Neutrophil (primary cell): Measurements from ENCODE around the gene DNAH9.

Experiments
- H3K27ac ChIP-seq: fragments of 200-600 bp; sonication (generic); 2 replicates; pipeline ENCODE4 v1.5.1; 2016; ENCODE audit warnings: mild to moderate bottlenecking, moderate library complexity
- H3K27me3 ChIP-seq: fragments of 200-600 bp; sonication (generic); 2 replicates; pipeline ENCODE4 v1.6.0; 2016; ENCODE audit warnings: mild to moderate bottlenecking
- H3K36me3 ChIP-seq: fragments of 200-600 bp; sonication (generic); 2 replicates; pipeline ENCODE4 v1.5.1; 2017
- H3K4me1 ChIP-seq, 2 experiments: fragments of 200-600 bp in 1 of 2; sonication (generic) in 1 of 2; 1 replicate in 1 of 2; 2 replicates in 1 of 2; pipeline versions ENCODE4 v1.5.1 to v1.6.1; 2013 to 2016; ENCODE audit warnings: low read depth in 1 of 2, low read length in 1 of 2, mild to moderate bottlenecking in 1 of 2, moderate library complexity in 1 of 2; ENCODE audit not compliant: control insufficient read depth in 1 of 2, insufficient read depth in 1 of 2
- H3K4me3 ChIP-seq, 2 experiments: fragments of 200-600 bp in 1 of 2; sonication (generic) in 1 of 2; 1 replicate in 1 of 2; 2 replicates in 1 of 2; pipeline ENCODE4 v1.5.1; 2013 to 2016; ENCODE audit warnings: low read depth in 1 of 2, low read length in 1 of 2, mild to moderate bottlenecking in 1 of 2, moderate library complexity in 1 of 2
- H3K9me3 ChIP-seq: fragments of 200-600 bp; sonication (generic); 2 replicates; pipeline ENCODE4 v1.5.1; 2016
- CTCF ChIP-seq: fragments of 200-600 bp; sonication (generic); IDR thresholded peaks from 2 replicates; pipeline ENCODE4 v1.5.1; 2016; ENCODE audit warnings: antibody characterized with exemption

The DNAH9 gene

DNA sequence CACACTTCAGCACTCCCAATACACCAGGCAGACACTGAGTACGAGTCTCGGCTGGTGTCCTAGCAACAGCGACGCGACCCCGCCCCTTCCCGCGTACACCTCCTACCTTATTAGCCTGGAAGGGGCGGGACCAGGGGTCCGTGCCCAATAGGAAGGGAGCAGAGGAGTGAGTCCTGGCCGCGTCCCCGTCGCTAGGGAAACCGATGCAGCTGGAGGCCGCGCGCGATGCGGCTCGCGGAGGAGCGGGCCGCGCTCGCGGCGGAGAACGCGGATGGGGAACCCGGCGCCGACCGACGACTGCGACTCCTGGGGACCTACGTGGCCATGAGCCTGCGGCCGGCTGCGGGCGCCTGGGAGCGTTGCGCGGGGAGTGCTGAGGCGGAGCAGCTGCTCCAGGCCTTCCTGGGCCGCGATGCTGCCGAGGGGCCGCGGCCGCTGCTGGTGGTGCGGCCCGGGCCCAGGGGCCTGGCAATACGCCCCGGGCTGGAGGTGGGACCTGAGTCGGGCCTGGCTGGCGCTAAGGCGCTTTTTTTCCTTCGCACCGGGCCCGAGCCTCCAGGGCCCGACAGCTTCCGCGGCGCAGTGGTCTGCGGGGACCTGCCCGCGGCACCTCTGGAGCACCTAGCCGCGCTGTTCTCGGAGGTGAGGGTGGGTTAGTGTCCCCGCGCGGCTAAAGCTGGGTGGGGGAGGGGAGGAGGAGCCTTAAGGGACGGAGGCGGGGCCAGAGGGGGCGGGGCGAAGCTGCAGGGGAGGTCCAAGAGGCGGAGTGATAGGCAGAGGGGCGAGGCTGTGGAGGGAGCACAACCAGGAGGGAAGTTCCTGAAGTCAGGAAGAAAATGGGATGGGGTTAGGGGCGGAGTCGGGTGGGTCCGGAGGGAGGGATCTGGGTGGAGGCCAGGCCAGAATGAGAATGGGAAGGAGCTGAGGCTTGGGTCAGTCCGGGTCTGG, at the start of gene DNAH9:
TSS of gene DNAH9 (plus strand) at position 197 of the 948 bp plus-strand sequence. CDS start at position 226, 29 bp downstream.
- Histone ChIP-seq H3K27me3 (peaks cover 46% of the 10 kb centered on the region), H3K36me3 (no peaks in the 10 kb centered on the region), H3K4me1 (no peaks in the 10 kb centered on the region), H3K9me3 (no peaks in the 10 kb centered on the region), H3K4me3 (no peak within 1 kb of the TSS), H3K27ac (no peak within 1 kb of the TSS)
- no peak for TF ChIP-seq CTCF

GRCh38 chr17:11550431-11550830, 47.8 kb upstream of the DNAH9 start:
- no peaks in the 10 kb centered on the region for H3K36me3 ChIP-seq
- no peak for TF ChIP-seq CTCF
- H3K27ac ChIP-seq: no peak overlapping the region
- no peaks in the 10 kb centered on the region for H3K27me3 ChIP-seq
- no peak overlapping the region for H3K4me3 ChIP-seq
- H3K9me3 ChIP-seq: no peaks in the 10 kb centered on the region
- H3K4me1 ChIP-seq: no peaks in the 10 kb centered on the region

DNA sequence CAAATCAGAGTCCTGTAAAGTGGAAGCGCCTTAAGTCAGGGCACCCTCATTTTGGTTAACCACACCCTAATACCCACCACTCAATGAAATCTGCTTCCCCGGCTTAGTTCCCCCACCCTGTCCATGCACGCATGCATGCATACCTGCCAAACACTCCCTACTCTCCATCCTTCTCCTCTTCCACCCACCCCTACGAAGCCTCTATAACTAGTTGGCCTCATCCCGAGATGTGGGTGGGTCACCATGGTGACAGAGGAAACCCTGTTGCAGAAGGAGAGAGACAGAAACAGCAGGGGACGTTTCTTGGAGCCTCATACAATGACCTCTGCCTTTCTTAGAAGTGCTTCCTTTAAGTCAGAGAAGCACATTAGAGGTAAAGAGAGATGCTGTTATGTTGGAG, 46.8 kb upstream of the DNAH9 start:
- no peaks in the 10 kb centered on the region for H3K36me3 ChIP-seq
- H3K27me3 ChIP-seq: no peaks in the 10 kb centered on the region
- H3K27ac ChIP-seq: no peak overlapping the region
- no peak overlapping the region for H3K4me3 ChIP-seq
- TF ChIP-seq CTCF: no peak
- no peaks in the 10 kb centered on the region for H3K9me3 ChIP-seq
- no peaks in the 10 kb centered on the region for H3K4me1 ChIP-seq

GRCh38 chr17:11553135-11553534, 45.1 kb upstream of the DNAH9 start:
- H3K4me3 ChIP-seq: no peak overlapping the region
- H3K36me3 ChIP-seq: no peaks in the 10 kb centered on the region
- H3K9me3 ChIP-seq: no peaks in the 10 kb centered on the region
- H3K27me3 ChIP-seq: no peaks in the 10 kb centered on the region
- no peaks in the 10 kb centered on the region for H3K4me1 ChIP-seq
- no peak overlapping the region for H3K27ac ChIP-seq
- no peak for TF ChIP-seq CTCF

DNA sequence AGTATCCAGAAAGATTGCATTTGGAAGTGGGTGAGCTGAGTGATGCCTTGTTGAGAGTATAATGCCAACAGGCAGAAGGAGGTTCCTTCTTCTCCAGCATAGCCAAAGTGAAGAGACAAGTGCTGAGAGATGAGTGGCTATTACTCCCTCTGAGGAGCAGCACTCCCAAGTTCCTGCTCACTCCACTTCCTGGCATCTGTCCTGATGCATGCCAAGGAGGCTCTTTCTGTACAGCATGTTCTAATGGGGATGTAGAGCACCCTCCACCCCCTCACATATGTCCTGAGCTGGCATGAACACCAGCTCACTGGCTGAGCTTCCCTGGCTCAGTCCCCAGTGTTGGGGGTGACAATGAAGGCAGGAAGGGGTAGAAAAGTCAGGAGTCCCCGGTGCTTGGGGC, 44.2 kb upstream of the DNAH9 start:
- no peak overlapping the region for H3K4me3 ChIP-seq
- no peaks in the 10 kb centered on the region for H3K4me1 ChIP-seq
- H3K27me3 ChIP-seq: no peaks in the 10 kb centered on the region
- no peak overlapping the region for H3K27ac ChIP-seq
- no peaks in the 10 kb centered on the region for H3K36me3 ChIP-seq
- no peaks in the 10 kb centered on the region for H3K9me3 ChIP-seq
- no peak for TF ChIP-seq CTCF
